ENCODE data around the gene CXCL13. TPM values are rescaled to one million over a fixed set of nuclear protein-coding genes. Genes with fewer than 3 reads are reported as not detected.

CXCL13 gene
- total and polyA plus RNA-seq, 2 of the 13 experiments (the other 11 are each of a cell fraction or from before 2014, with no cell fraction given): not detected

DNA sequence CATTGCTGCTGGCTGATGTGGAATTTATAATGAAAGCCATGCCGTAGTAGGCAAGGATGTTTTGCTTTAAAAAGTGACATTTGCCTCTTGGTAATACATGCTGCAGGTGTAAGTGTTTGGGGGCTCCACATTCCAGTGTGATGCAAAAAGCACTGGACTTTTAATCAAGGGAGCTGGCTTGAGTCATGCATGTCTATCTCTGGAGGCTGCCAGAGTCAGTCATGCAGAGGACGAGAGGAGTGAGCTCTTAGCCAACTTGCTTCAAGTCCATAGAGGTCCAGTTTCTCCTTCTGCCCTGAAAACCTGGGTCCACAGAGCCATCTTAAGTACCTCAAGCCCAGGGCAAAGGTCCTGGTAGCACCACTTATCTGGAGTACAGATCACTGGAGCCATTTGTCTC lies 11.6 kb upstream of the CXCL13 start:
- in situ Hi-C loops (cut with HindIII; ENCODE audit: extremely low pct_ligation_motif_present, low pct_unique_long_range_greater_than_20kb) (loop anchor here (10.0 kb wide), 1 partner anchor 209 kb away; no protein-coding TSS in a partner anchor), intact Hi-C loops (cut with micrococcal nuclease; ENCODE audit: unreplicated experiment) (no loop called here)
- TF ChIP-seq ZFP37 (CRISPR knock-in tag; IDR thresholded peaks at IDR 0.05; ENCODE audit: borderline replicate concordance) (no peak), ATM (IDR thresholded peaks at IDR 0.05; ENCODE audit: borderline replicate concordance) (no peak), HNF4G (IDR thresholded peaks at IDR 0.05; ENCODE audit: borderline replicate concordance, low read depth, low read length) (no peak), HNF4G (CRISPR knock-in tag; IDR thresholded peaks at IDR 0.05; ENCODE audit: borderline replicate concordance, low read depth) (no peak), NCOR1 (IDR thresholded peaks at IDR 0.05; ENCODE audit: borderline replicate concordance, low read length) (no peak)
- TF ChIP-seq, protein P1, sequence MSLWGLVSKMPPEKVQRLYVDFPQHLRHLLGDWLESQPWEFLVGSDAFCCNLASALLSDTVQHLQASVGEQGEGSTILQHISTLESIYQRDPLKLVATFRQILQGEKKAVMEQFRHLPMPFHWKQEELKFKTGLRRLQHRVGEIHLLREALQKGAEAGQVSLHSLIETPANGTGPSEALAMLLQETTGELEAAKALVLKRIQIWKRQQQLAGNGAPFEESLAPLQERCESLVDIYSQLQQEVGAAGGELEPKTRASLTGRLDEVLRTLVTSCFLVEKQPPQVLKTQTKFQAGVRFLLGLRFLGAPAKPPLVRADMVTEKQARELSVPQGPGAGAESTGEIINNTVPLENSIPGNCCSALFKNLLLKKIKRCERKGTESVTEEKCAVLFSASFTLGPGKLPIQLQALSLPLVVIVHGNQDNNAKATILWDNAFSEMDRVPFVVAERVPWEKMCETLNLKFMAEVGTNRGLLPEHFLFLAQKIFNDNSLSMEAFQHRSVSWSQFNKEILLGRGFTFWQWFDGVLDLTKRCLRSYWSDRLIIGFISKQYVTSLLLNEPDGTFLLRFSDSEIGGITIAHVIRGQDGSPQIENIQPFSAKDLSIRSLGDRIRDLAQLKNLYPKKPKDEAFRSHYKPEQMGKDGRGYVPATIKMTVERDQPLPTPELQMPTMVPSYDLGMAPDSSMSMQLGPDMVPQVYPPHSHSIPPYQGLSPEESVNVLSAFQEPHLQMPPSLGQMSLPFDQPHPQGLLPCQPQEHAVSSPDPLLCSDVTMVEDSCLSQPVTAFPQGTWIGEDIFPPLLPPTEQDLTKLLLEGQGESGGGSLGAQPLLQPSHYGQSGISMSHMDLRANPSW (CRISPR knock-in tag; IDR thresholded peaks at IDR 0.05; ENCODE audit: borderline replicate concordance): no peak
- TF ChIP-seq, protein P2, sequence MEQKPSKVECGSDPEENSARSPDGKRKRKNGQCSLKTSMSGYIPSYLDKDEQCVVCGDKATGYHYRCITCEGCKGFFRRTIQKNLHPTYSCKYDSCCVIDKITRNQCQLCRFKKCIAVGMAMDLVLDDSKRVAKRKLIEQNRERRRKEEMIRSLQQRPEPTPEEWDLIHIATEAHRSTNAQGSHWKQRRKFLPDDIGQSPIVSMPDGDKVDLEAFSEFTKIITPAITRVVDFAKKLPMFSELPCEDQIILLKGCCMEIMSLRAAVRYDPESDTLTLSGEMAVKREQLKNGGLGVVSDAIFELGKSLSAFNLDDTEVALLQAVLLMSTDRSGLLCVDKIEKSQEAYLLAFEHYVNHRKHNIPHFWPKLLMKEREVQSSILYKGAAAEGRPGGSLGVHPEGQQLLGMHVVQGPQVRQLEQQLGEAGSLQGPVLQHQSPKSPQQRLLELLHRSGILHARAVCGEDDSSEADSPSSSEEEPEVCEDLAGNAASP (CRISPR knock-in tag; IDR thresholded peaks at IDR 0.05; ENCODE audit: borderline replicate concordance): no peak
- H3K27ac ChIP-seq (ENCODE audit: extremely low read length, insufficient read depth, low read length): no peak overlapping the region
- no peak overlapping the region for H3K4me2 ChIP-seq (ENCODE audit: low read depth, low read length)
- FAIRE-seq (no peak), ATAC-seq (no peak), DNase-seq (ENCODE audit: low spot score) (no peak)
- BruUV-seq (replicated peaks): no TSS peak
- CTCF ChIA-PET (ENCODE audit: low intra/inter-chr PET ratio, low total read pairs): no interaction called here
- no peaks in the 10 kb centered on the region for H3K9me3 ChIP-seq (ENCODE audit: low read length)
- 14% methylated on average over 1 of the region's 2 CpGs for WGBS (ENCODE audit: low lambda C conversion rate)
- no peaks in the 10 kb centered on the region for H3K79me2 ChIP-seq (ENCODE audit: insufficient read depth, low read length)
- no peaks in the 10 kb centered on the region for H3K27me3 ChIP-seq (ENCODE audit: control insufficient read depth in 1 of 2, insufficient read depth in 2 of 2, low read length in 2 of 2)
- H4K20me1 ChIP-seq (ENCODE audit: insufficient read depth, low read length): no peaks in the 10 kb centered on the region
- no peak overlapping the region for H3K4me3 ChIP-seq (replicated peaks in 1 of 3; ENCODE audit: insufficient read depth in 1 of 3, low read depth in 2 of 3, low read length in 3 of 3)
- H3K36me3 ChIP-seq (replicated peaks in 1 of 2; ENCODE audit: control insufficient read depth in 1 of 2, insufficient read depth in 2 of 2, low read length in 2 of 2): no peaks in the 10 kb centered on the region
- H3K9ac ChIP-seq (ENCODE audit: insufficient read depth, low read depth, low read length): no peak overlapping the region
- no peaks in the 10 kb centered on the region for H3K4me1 ChIP-seq (ENCODE audit: insufficient read depth, low read length)
- POLR2A ChIA-PET: no interaction called here
- H2AFZ ChIP-seq (ENCODE audit: low read length): no peak overlapping the region
